ENCODE results near the gene GNA14.

GRCh38 chr9:77505232-77505631, 142.9 kb downstream of the GNA14 start:
- TF ChIP-seq CTCF (conservative IDR thresholded peaks at IDR 0.05 in 1 of 2, IDR thresholded peaks at IDR 0.05 in 1 of 2; ENCODE audit: low read depth in 1 of 2, low read length in 2 of 2) (no peak), EZH2 (IDR thresholded peaks at IDR 0.05; ENCODE audit: low read length, missing control alignments) (no peak)

Measured in fibroblast of lung (primary cell).